Endothelial cell of umbilical vein (primary cell): ENCODE results near the gene BGN.

Experiments used
- CTCF ChIP-seq, 2 donors: IDR thresholded peaks; 1 replicate in 1 of 2; 2 replicates in 1 of 2; pipeline ENCODE4 v1.5.1; 2011; ENCODE audit warnings: low read length in 2 of 2, mild to moderate bottlenecking in 2 of 2, moderate library complexity in 2 of 2, control low read depth in 1 of 2, inconsistent platforms in 1 of 2, low read depth in 1 of 2; ENCODE audit not compliant: insufficient read depth in 1 of 2; ENCODE audit errors: extremely low read depth in 1 of 2
- EZH2 ChIP-seq: IDR thresholded peaks from 2 replicates; pipeline ENCODE4 v1.6.1; 2012; ENCODE audit warnings: borderline replicate concordance, low read depth, mild to moderate bottlenecking, moderate library complexity, low read length, inconsistent platforms; ENCODE audit not compliant: severe bottlenecking
- FOS ChIP-seq: IDR thresholded peaks from 2 replicates; pipeline ENCODE4 v1.6.1; 2011; ENCODE audit warnings: mild to moderate bottlenecking, low read length, moderate library complexity, borderline replicate concordance; ENCODE audit not compliant: insufficient read depth
- MAX ChIP-seq: IDR thresholded peaks from 2 replicates; pipeline ENCODE4 v1.6.1; 2011; ENCODE audit not compliant: insufficient read depth, insufficient read length
- POLR2A ChIP-seq: IDR thresholded peaks from 2 replicates; pipeline ENCODE4 v1.6.1; 2012; ENCODE audit warnings: low read depth, mild to moderate bottlenecking, control low read depth, low read length
- POLR2AphosphoS5 ChIP-seq: IDR thresholded peaks from 2 replicates; pipeline ENCODE4 v1.6.1; 2012; ENCODE audit warnings: low read depth, mild to moderate bottlenecking, control low read depth, low read length, moderate library complexity; ENCODE audit not compliant: insufficient read depth

- TF ChIP-seq CTCF (IDR thresholded peaks at IDR 0.05; ENCODE audit: extremely low read depth in 1 of 2, insufficient read depth in 1 of 2, low read depth in 1 of 2, low read length in 2 of 2): no peak
- TF ChIP-seq POLR2A: no peak
- TF ChIP-seq FOS: no peak
- no peak for TF ChIP-seq EZH2
- TF ChIP-seq MAX: no peak
- TF ChIP-seq POLR2AphosphoS5: no peak
Measured at GRCh38 chrX:153459986-153460385, 34.8 kb upstream of the BGN start.
